ENCODE data around the gene RABL3.
"Not testable (repeated sequence)": the region's sequence is repeated elsewhere in the genome, so short reads cannot be mapped to it uniquely, and the experiment has no call there.

RABL3 gene

GRCh38 chr3:120646771-120647432 is 95.4 kb downstream of the RABL3 start:
- no peak for DNase-seq (ENCODE audit: low read depth in 2 of 2)

GRCh38 chr3:120645083-120645845 is 97.1 kb downstream of the RABL3 start:
- no peak for DNase-seq (ENCODE audit: low read depth in 2 of 2)

GRCh38 chr3:120642368-120642948 is 99.9 kb downstream of the RABL3 start:
- DNase-seq (ENCODE audit: low read depth in 2 of 2): no peak

GRCh38 chr3:120641696-120642246 is 100.5 kb downstream of the RABL3 start:
- DNase-seq (ENCODE audit: low read depth in 2 of 2): no peak

- no peak for DNase-seq (ENCODE audit: low read depth in 2 of 2)
These were observed 102.1 kb downstream of the RABL3 start for GRCh38 chr3:120640231-120640630.

- DNase-seq (ENCODE audit: low read depth in 2 of 2): not testable (repeated sequence)
These were observed 103.5 kb downstream of the RABL3 start for GRCh38 chr3:120638820-120639219.

- no peak for DNase-seq (ENCODE audit: low read depth in 2 of 2)
These were observed 104.3 kb downstream of the RABL3 start for GRCh38 chr3:120637851-120638559.

- no peak for DNase-seq (ENCODE audit: low read depth in 2 of 2)
These were observed 105.4 kb downstream of the RABL3 start for GRCh38 chr3:120636795-120637401.
